Fibroblast of villous mesenchyme (primary cell): ENCODE results near the gene HSFX3. TPM values are rescaled to one million over a fixed set of nuclear protein-coding genes. Genes with fewer than 3 reads are reported as not detected.

ENCODE experiments used
- DNase-seq: peaks from one replicate; pipeline ENCODE4 v3.0.0-alpha.2; 2010; ENCODE audit warnings: low read depth
- H3K4me3 ChIP-seq: 2 replicates; pipeline ENCODE4 v1.5.1; 2011; ENCODE audit warnings: low read depth, mild to moderate bottlenecking, low read length
- CTCF ChIP-seq: IDR thresholded peaks from 2 replicates; pipeline ENCODE4 v1.5.1; 2012; ENCODE audit warnings: low read depth, mild to moderate bottlenecking, low read length; ENCODE audit not compliant: insufficient read depth
- total RNA-seq: library from RNA; depleted of rRNA; stranded (reverse); fragments of >200 nt; gene quantifications from 2 replicates; pipeline ENCODE4 v1.2.3, GENCODE V29; 2012

Gene HSFX3
- total RNA-seq, 1 donor, result not detected

GRCh38 chrX:149511081-149511480 lies 38.6 kb downstream of the HSFX3 start:
- TF ChIP-seq CTCF, result no peak
- H3K4me3 ChIP-seq, result no peak overlapping the region
- peak; percentile 28 for DNase-seq

- TF ChIP-seq CTCF, result peak; percentile 27
- H3K4me3 ChIP-seq, result no peak overlapping the region
- peak; percentile 13 for DNase-seq
These were observed 39.3 kb downstream of the HSFX3 start for GRCh38 chrX:149510386-149510785.

- no peak overlapping the region for H3K4me3 ChIP-seq
- DNase-seq, result no peak
- TF ChIP-seq CTCF, result no peak
These were observed 41.3 kb downstream of the HSFX3 start for GRCh38 chrX:149508467-149508866.

GRCh38 chrX:149506349-149506748 lies 43.4 kb downstream of the HSFX3 start:
- DNase-seq, result no peak
- TF ChIP-seq CTCF, result no peak
- H3K4me3 ChIP-seq, result no peak overlapping the region

- H3K4me3 ChIP-seq, result no peak overlapping the region
- TF ChIP-seq CTCF, result no peak
- DNase-seq, result no peak
These were observed 44.1 kb downstream of the HSFX3 start for GRCh38 chrX:149505671-149506070.

GRCh38 chrX:149504915-149505651 lies 44.6 kb downstream of the HSFX3 start, which contains the start of gene IDS:
TSS of gene IDS (minus strand) at chrX:149505306. CDS start at chrX:149505137, 169 bp downstream.
- peak within 1 kb of the TSS; percentile 69 for H3K4me3 ChIP-seq
- TF ChIP-seq CTCF, result peak; percentile 3
- peak; percentile 87 for DNase-seq
